T1000 (cell line): ENCODE results near the gene GUCY1B1.

Experiments used
- DNase-seq: peaks from one replicate; lab custom pipeline; 2025; ENCODE audit warnings: mixed read lengths; lab: John Stamatoyannopoulos, UW

The GUCY1B1 gene

GRCh38 chr4:155799116-155799793, 40.4 kb downstream of the GUCY1B1 start:
- no peak for DNase-seq

GRCh38 chr4:155799794-155800123, 40.9 kb downstream of the GUCY1B1 start:
- DNase-seq, result no peak

- DNase-seq, result no peak
Measured at GRCh38 chr4:155800685-155801343, 42.0 kb downstream of the GUCY1B1 start.

GRCh38 chr4:155802190-155802959, 43.6 kb downstream of the GUCY1B1 start:
- no peak for DNase-seq

- no peak for DNase-seq
Measured at GRCh38 chr4:155805016-155805415, 46.2 kb downstream of the GUCY1B1 start.

- DNase-seq, result no peak
Measured at GRCh38 chr4:155807021-155807420, 48.2 kb downstream of the GUCY1B1 start.

- no peak for DNase-seq
Measured at GRCh38 chr4:155809835-155810234, 51.0 kb downstream of the GUCY1B1 start.

- no peak for DNase-seq
Measured at GRCh38 chr4:155811083-155811482, 52.3 kb downstream of the GUCY1B1 start.

GRCh38 chr4:155818639-155819038, 59.8 kb downstream of the GUCY1B1 start:
- no peak for DNase-seq

GRCh38 chr4:155819066-155819465, 60.2 kb downstream of the GUCY1B1 start:
- no peak for DNase-seq

GRCh38 chr4:155820887-155821518, 62.2 kb downstream of the GUCY1B1 start:
- DNase-seq, result no peak

GRCh38 chr4:155822572-155822971, 63.8 kb downstream of the GUCY1B1 start:
- no peak for DNase-seq

GRCh38 chr4:155828628-155829027, 69.8 kb downstream of the GUCY1B1 start:
- DNase-seq, result no peak

- DNase-seq, result no peak
Measured at GRCh38 chr4:155832664-155833063, 73.8 kb downstream of the GUCY1B1 start.

- no peak for DNase-seq
Measured at GRCh38 chr4:155837203-155837796, 78.5 kb downstream of the GUCY1B1 start.

- no peak for DNase-seq
Measured at GRCh38 chr4:155842080-155842479, 83.3 kb downstream of the GUCY1B1 start.

GRCh38 chr4:155846929-155847328, 88.1 kb downstream of the GUCY1B1 start:
- DNase-seq, result no peak

- DNase-seq, result no peak
Measured at GRCh38 chr4:155849042-155849441, 90.2 kb downstream of the GUCY1B1 start.

GRCh38 chr4:155853189-155853588, 94.4 kb downstream of the GUCY1B1 start:
- DNase-seq, result no peak

- no peak for DNase-seq
Measured at GRCh38 chr4:155854582-155855226, 95.9 kb downstream of the GUCY1B1 start.

- DNase-seq, result no peak
Measured at GRCh38 chr4:155855897-155856296, 97.1 kb downstream of the GUCY1B1 start.
